Measurements from ENCODE around the gene PAK5.

DNA sequence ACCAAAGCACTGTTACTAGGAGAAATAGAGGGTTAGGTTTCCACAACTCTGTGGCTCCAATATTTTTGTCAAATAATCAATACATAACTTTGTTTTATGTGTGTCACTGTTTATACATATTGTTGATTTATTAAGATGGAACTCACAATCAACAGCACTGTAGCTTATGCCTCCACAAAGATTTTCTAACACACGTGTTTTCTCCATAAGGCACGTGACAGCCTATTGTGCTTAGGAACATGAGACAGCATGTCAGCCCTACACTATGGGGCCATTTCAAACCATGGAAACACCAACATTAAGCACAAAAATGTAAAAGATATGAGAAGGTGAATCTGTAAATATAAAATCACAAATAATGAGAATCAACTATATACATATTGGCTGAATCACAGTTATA lies 127.0 kb downstream of the PAK5 start:
- TF ChIP-seq, protein P1, sequence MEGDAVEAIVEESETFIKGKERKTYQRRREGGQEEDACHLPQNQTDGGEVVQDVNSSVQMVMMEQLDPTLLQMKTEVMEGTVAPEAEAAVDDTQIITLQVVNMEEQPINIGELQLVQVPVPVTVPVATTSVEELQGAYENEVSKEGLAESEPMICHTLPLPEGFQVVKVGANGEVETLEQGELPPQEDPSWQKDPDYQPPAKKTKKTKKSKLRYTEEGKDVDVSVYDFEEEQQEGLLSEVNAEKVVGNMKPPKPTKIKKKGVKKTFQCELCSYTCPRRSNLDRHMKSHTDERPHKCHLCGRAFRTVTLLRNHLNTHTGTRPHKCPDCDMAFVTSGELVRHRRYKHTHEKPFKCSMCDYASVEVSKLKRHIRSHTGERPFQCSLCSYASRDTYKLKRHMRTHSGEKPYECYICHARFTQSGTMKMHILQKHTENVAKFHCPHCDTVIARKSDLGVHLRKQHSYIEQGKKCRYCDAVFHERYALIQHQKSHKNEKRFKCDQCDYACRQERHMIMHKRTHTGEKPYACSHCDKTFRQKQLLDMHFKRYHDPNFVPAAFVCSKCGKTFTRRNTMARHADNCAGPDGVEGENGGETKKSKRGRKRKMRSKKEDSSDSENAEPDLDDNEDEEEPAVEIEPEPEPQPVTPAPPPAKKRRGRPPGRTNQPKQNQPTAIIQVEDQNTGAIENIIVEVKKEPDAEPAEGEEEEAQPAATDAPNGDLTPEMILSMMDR (IDR thresholded peaks at IDR 0.05): no peak
- TF ChIP-seq POLR2A (IDR thresholded peaks at IDR 0.05): no peak

Measured in esophagus squamous epithelium (tissue), 4 donors.